Astrocyte of the spinal cord (primary cell): Measurements from ENCODE around the gene TTC39C.

Source experiments
- DNase-seq: peaks from one replicate; pipeline ENCODE4 v3.0.0; 2011; ENCODE audit warnings: low read depth, low spot score
- H3K4me3 ChIP-seq: 2 replicates; pipeline ENCODE4 v1.5.1; 2011; ENCODE audit warnings: low read depth, mild to moderate bottlenecking, low read length, moderate library complexity
- in situ Hi-C: cut with HindIII; loops from 2 replicates; pipeline ENCODE4 v1.10.0; 2017; ENCODE audit warnings: low sequenced_read_pairs
- TF ChIP-seq, protein P1 (sequence below): IDR thresholded peaks from 2 replicates; pipeline ENCODE4 v1.5.1; 2012; ENCODE audit warnings: low read depth, mild to moderate bottlenecking, low read length, inconsistent platforms

TTC39C gene

DNA sequence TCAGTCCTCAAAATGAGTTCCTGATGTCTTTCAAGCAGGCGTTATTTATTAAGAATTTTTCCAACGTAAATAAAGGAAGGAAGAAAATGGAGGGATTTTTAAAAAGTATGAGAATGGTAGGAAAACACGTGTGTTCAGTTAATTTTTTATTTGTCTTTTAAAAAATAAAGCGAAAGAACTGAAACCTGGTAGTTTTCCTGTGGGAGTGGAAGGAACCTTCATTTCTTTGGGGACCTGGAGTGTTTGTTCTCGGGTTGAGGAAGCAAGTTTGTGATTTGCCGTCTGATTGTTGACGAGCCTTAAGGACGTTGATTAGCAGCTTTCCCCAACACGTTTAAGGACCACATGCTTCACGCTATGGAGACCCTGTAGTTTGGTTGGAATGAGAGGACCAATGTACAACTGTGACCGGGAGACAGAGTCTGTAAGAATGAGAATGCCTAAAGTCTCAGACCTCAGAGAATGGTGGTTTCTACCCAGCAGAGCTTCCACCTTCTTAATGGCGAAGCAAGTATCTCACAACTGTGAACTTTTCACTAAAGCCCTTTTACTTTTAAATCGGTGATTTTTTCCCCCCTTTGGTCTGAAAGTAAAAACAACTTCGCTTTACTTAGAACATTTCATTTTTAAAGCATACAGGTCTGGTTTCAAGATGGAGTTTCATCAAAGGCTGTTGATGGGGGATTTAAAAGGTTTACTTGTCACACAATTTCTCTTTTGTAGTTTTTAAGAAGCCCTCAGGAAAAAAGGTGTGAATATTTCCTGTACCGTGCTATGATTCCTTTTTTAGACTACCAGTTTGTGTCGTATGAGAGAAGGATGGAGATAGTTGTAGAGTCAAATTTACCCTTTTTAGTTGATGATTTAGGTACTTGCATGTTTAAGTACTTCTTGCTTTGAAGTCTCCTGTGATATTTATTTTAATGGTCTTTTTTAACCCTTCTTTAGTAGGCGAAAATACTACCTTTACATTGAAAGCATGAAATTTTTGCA lies 1.4 kb downstream of the TTC39C start:
- TF ChIP-seq, protein P1, sequence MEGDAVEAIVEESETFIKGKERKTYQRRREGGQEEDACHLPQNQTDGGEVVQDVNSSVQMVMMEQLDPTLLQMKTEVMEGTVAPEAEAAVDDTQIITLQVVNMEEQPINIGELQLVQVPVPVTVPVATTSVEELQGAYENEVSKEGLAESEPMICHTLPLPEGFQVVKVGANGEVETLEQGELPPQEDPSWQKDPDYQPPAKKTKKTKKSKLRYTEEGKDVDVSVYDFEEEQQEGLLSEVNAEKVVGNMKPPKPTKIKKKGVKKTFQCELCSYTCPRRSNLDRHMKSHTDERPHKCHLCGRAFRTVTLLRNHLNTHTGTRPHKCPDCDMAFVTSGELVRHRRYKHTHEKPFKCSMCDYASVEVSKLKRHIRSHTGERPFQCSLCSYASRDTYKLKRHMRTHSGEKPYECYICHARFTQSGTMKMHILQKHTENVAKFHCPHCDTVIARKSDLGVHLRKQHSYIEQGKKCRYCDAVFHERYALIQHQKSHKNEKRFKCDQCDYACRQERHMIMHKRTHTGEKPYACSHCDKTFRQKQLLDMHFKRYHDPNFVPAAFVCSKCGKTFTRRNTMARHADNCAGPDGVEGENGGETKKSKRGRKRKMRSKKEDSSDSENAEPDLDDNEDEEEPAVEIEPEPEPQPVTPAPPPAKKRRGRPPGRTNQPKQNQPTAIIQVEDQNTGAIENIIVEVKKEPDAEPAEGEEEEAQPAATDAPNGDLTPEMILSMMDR = no peak
- DNase-seq = peak; percentile 3
- peak overlapping the region; percentile 86 for H3K4me3 ChIP-seq
- in situ Hi-C loops = no loop called here

DNA sequence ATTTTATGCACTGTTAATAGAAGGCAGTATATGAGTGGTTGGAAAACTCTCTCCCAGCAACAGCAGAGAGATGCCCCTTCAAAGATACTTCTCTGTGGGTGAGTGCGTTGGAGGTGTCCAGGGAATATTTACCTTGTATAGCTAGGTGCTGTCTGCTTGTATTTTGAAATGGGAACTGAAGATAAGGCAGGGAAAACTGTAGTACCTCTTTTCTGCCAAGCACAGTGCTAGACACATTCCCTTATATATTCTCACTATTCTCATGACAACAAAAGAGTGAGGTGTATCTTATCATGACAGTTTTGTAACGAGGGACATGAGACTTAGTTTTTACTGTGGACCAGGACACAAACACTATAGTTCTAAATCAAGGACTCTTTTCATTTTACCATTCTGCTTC lies 2.1 kb downstream of the TTC39C start:
- peak; percentile 4 for DNase-seq
- no peak overlapping the region for H3K4me3 ChIP-seq
- in situ Hi-C loops = no loop called here
- TF ChIP-seq, protein P1 = peak; percentile 23

DNA sequence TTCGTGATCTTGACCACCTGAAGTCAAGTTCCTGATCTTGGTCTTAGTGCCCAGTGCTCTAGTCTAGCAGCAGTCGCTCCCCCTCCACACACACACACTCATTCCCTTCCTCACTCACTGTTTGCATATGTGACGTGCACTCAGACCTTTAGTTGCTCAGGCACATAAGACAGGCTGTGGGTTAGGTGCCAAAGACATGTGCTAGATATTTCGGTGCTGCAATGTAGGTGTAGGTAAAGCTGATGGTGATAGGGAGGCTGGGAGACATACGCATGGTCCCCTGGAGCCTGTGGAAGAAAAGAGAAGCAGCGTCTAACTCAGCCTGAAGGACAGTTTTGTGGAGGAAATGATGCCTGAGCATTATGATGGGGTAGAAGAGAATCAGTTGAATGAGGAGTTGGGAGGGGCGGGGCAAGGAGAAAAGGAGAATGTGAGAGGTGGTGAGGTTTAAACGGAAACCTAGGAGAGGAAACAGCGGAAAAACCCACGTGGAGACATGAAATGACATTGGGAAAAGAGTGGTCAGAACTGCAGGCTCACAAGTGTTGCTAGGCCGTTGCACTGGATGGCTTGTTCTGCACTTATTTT lies 3.8 kb downstream of the TTC39C start:
- in situ Hi-C loops = no loop called here
- TF ChIP-seq, protein P1 = no peak
- no peak for DNase-seq
- H3K4me3 ChIP-seq = no peak overlapping the region

DNA sequence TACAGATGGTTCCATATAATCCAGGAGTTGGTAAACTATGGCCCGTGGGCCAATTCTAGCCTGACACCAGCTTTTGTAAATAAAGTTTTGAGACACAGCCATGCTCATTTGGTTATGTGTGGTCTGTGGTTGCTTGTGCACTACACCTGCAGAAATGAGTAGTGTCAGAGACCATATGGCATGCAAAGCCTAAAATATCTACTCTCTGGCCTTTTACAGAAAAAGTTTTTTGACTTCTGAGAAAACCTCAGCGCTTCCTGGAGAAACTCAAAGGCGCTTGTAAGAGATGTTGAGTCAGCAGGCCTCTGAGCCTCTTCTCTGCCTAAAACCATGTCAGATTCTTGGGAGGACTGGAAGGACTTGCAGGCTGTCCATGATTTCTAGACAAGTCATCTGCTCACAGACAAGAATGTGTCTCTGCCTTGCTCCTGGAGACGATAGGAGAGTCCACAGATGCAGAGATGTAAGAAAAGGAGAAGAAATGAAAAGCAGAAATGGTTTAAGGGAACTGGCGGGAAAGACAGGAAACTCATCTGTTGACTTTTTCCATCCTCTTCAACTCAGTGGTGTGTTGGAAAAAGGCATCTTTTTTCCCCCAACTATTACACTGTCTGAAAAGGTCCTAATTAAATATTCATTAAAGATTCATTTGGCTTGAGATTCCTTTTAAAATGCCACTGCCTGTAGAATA lies 5.2 kb downstream of the TTC39C start:
- TF ChIP-seq, protein P1 = no peak
- H3K4me3 ChIP-seq = no peak overlapping the region
- in situ Hi-C loops = no loop called here
- DNase-seq = peak; percentile 26

DNA sequence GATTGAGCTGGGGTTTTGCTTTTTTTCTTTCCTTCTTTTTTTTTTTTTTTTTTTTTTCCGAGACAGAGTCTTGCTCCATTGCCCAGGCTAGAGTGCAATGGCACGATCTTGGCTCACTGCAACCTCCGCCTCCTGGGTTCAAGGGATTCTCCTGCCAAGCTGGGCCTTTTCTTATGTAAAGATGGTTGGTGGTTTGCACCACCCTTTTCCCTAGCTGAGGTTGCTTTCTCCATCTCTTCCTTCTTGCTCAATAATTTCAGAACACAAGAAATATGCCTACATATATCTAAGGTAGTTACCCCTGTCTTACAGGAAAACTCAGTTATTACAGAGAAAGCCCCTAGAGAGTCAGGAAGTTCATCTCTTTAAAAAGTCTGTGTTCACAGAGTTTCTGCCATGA lies 7.0 kb downstream of the TTC39C start:
- TF ChIP-seq, protein P1 = no peak
- DNase-seq = no peak
- no peak overlapping the region for H3K4me3 ChIP-seq
- in situ Hi-C loops = no loop called here

DNA sequence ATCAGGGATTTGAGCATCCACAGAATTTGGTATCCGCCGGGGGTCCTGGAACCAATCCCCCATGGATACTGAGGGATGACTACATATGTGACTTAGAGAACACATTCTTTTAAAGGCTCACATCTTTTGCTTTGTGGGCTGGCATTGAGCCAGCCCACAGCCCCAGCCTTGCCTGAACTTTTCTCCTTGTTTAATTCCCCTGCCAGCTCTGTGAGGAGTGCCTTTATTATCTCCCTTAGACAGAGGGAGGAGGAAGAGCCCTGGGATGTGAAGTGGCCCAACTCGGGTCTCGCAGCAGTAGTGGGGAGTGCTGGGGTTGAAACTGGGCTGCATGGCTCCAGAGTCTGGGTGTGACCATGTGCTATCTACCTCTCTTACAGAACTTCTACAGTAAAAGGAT lies 7.6 kb downstream of the TTC39C start:
- in situ Hi-C loops = no loop called here
- DNase-seq = peak; percentile 79
- H3K4me3 ChIP-seq = no peak overlapping the region
- TF ChIP-seq, protein P1 = no peak
